ENCODE measurements around the gene ZBTB2. TPM values are rescaled to one million over a fixed set of nuclear protein-coding genes. Genes with fewer than 3 reads are reported as not detected.

ZBTB2 gene
- total and polyA plus RNA-seq, 7 donors = 7.1 to 14.7 (median 9.5) TPM

- peaks cover 0 to 9% of the 10 kb centered on the region in 2 donors for H3K36me3 ChIP-seq (ENCODE audit: insufficient read depth in 1 of 2, low read depth in 1 of 2)
- ATAC-seq (no peak), DNase-seq (no peak)
- H3K4me3 ChIP-seq = no peak overlapping the region
- no peaks in the 10 kb centered on the region for H3K9me3 ChIP-seq
- no peak for TF ChIP-seq CTCF (IDR thresholded peaks at IDR 0.05)
- WGBS, 3 donors = 100% methylated on average over 1 of the region's 1 CpG
- no peaks in the 10 kb centered on the region for H3K27me3 ChIP-seq (ENCODE audit: insufficient read depth in 3 of 3, low read length in 2 of 3)
- intact Hi-C loops (cut with DNase I) = no loop called here
- H3K4me1 ChIP-seq = peaks cover 16% of the 10 kb centered on the region
- no peak overlapping the region for H3K27ac ChIP-seq
Measured at GRCh38 chr6:151380848-151381205, 10.5 kb downstream of the ZBTB2 start.

GRCh38 chr6:151379933-151380847 is 11.2 kb downstream of the ZBTB2 start:
- no peak overlapping the region for H3K27ac ChIP-seq
- no peak overlapping the region for H3K4me3 ChIP-seq
- no peaks in the 10 kb centered on the region for H3K27me3 ChIP-seq (ENCODE audit: insufficient read depth in 3 of 3, low read length in 2 of 3)
- intact Hi-C loops (cut with DNase I) = no loop called here
- H3K36me3 ChIP-seq (ENCODE audit: insufficient read depth in 1 of 2, low read depth in 1 of 2) = peaks cover 0 to 9% of the 10 kb centered on the region in 2 donors
- peaks cover 20% of the 10 kb centered on the region for H3K4me1 ChIP-seq
- no peaks in the 10 kb centered on the region for H3K9me3 ChIP-seq
- 66 to 82% (median 71%) methylated on average over 14 of the region's 14 CpGs for WGBS, 3 donors
- DNase-seq (peak in 1 of 2 donors; percentile 25), ATAC-seq (peak in 1 of 4 donors; percentile 22)
- no peak for TF ChIP-seq CTCF (IDR thresholded peaks at IDR 0.05)

- intact Hi-C loops (cut with DNase I) = no loop called here
- no peak for TF ChIP-seq CTCF (IDR thresholded peaks at IDR 0.05)
- peaks cover 0 to 7% of the 10 kb centered on the region in 2 donors for H3K36me3 ChIP-seq (ENCODE audit: insufficient read depth in 1 of 2, low read depth in 1 of 2)
- H3K4me3 ChIP-seq = no peak overlapping the region
- WGBS, 3 donors = 73 to 81% (median 79%) methylated on average over 3 of the region's 3 CpGs
- H3K27ac ChIP-seq = no peak overlapping the region
- ATAC-seq = no peak
- no peaks in the 10 kb centered on the region for H3K9me3 ChIP-seq
- peaks cover 14% of the 10 kb centered on the region for H3K4me1 ChIP-seq
- no peaks in the 10 kb centered on the region for H3K27me3 ChIP-seq (ENCODE audit: insufficient read depth in 3 of 3, low read length in 2 of 3)
- no peak for DNase-seq
Measured at GRCh38 chr6:151377095-151377494, 14.3 kb downstream of the ZBTB2 start.

GRCh38 chr6:151376440-151376839 is 14.9 kb downstream of the ZBTB2 start:
- DNase-seq = no peak
- TF ChIP-seq CTCF (IDR thresholded peaks at IDR 0.05) = no peak
- Histone ChIP-seq H3K36me3 (ENCODE audit: insufficient read depth in 1 of 2, low read depth in 1 of 2) (peaks cover 0 to 14% of the 10 kb centered on the region in 2 donors), H3K27ac (no peak overlapping the region), H3K9me3 (no peaks in the 10 kb centered on the region), H3K4me3 (no peak overlapping the region), H3K27me3 (ENCODE audit: insufficient read depth in 3 of 3, low read length in 2 of 3) (no peaks in the 10 kb centered on the region), H3K4me1 (peaks cover 14% of the 10 kb centered on the region)
- peak in 1 of 4 donors; percentile 39 for ATAC-seq
- WGBS, 3 donors = 34 to 77% (median 48%) methylated on average over 1 of the region's 1 CpG
- intact Hi-C loops (cut with DNase I) = no loop called here
